ENCODE measurements around the gene GRIK4. TPM values are rescaled to one million over a fixed set of nuclear protein-coding genes. Genes with fewer than 3 reads are reported as not detected.

The GRIK4 gene
- total RNA-seq, 1 experiment from 2014 or later = not detected

- no peaks in the 10 kb centered on the region for H3K9me2 ChIP-seq (replicated peaks; ENCODE audit: low read length)
- H3K4me1 ChIP-seq (ENCODE audit: insufficient read depth, low read length) = no peaks in the 10 kb centered on the region
- no peak for DNase-seq
- no peak overlapping the region for H3K27ac ChIP-seq (ENCODE audit: low read length)
- H3K9ac ChIP-seq (ENCODE audit: low read length) = no peak overlapping the region
- ChIA-PET CTCF (no interaction called here), POLR2A (ENCODE audit: unreplicated experiment) (no interaction called here)
- no peaks in the 10 kb centered on the region for H3K36me3 ChIP-seq (ENCODE audit: low read depth, low read length)
- ATAC-seq = no peak
- H4K20me1 ChIP-seq (ENCODE audit: low read length) = no peaks in the 10 kb centered on the region
- BruUV-seq (replicated peaks) = no TSS peak
- TF ChIP-seq, protein P1, sequence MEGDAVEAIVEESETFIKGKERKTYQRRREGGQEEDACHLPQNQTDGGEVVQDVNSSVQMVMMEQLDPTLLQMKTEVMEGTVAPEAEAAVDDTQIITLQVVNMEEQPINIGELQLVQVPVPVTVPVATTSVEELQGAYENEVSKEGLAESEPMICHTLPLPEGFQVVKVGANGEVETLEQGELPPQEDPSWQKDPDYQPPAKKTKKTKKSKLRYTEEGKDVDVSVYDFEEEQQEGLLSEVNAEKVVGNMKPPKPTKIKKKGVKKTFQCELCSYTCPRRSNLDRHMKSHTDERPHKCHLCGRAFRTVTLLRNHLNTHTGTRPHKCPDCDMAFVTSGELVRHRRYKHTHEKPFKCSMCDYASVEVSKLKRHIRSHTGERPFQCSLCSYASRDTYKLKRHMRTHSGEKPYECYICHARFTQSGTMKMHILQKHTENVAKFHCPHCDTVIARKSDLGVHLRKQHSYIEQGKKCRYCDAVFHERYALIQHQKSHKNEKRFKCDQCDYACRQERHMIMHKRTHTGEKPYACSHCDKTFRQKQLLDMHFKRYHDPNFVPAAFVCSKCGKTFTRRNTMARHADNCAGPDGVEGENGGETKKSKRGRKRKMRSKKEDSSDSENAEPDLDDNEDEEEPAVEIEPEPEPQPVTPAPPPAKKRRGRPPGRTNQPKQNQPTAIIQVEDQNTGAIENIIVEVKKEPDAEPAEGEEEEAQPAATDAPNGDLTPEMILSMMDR (conservative IDR thresholded peaks at IDR 0.05; ENCODE audit: low read depth, low read length) = no peak
- no peak for TF ChIP-seq EZH2 (IDR thresholded peaks at IDR 0.05; ENCODE audit: low read length, unreplicated experiment)
- no peak for TF ChIP-seq EZH2phosphoT487 (IDR thresholded peaks at IDR 0.05; ENCODE audit: borderline replicate concordance, low read length)
- no peaks in the 10 kb centered on the region for H3K9me3 ChIP-seq (ENCODE audit: low read length)
- H3K4me3 ChIP-seq (ENCODE audit: low read length) = no peak overlapping the region
- intact Hi-C loops (cut with micrococcal nuclease) = no loop called here
- H3F3A ChIP-seq (ENCODE audit: low read length, unreplicated experiment) = no peaks in the 10 kb centered on the region
- no peak overlapping the region for H2AFZ ChIP-seq (ENCODE audit: low read length)
- no peaks in the 10 kb centered on the region for H3K79me2 ChIP-seq (ENCODE audit: low read length)
- H3K4me2 ChIP-seq (ENCODE audit: low read length) = no peak overlapping the region
- H3K27me3 ChIP-seq (ENCODE audit: low read length) = peaks cover 86% of the 10 kb centered on the region
These were observed 329.5 kb downstream of the GRIK4 start for GRCh38 chr11:120841074-120841473.

GRCh38 chr11:120842195-120842594, 330.6 kb downstream of the GRIK4 start:
- no peak for ATAC-seq

GRCh38 chr11:120853435-120853834, 341.9 kb downstream of the GRIK4 start:
- H3K27ac ChIP-seq (ENCODE audit: low read length) = no peak overlapping the region
- no peaks in the 10 kb centered on the region for H3K9me2 ChIP-seq (replicated peaks; ENCODE audit: low read length)
- no peak overlapping the region for H3K9ac ChIP-seq (ENCODE audit: low read length)
- H4K20me1 ChIP-seq (ENCODE audit: low read length) = no peaks in the 10 kb centered on the region
- no peaks in the 10 kb centered on the region for H3K9me3 ChIP-seq (ENCODE audit: low read length)
- H3K4me2 ChIP-seq (ENCODE audit: low read length) = no peak overlapping the region
- DNase-seq = no peak
- no peak overlapping the region for H3K4me3 ChIP-seq (ENCODE audit: low read length)
- no peak for ATAC-seq
- TF ChIP-seq EZH2phosphoT487 (IDR thresholded peaks at IDR 0.05; ENCODE audit: borderline replicate concordance, low read length) = no peak
- TF ChIP-seq, protein P1 (conservative IDR thresholded peaks at IDR 0.05; ENCODE audit: low read depth, low read length) = no peak
- no peak for TF ChIP-seq EZH2 (IDR thresholded peaks at IDR 0.05; ENCODE audit: low read length, unreplicated experiment)
- H3K27me3 ChIP-seq (ENCODE audit: low read length) = peaks cover 77% of the 10 kb centered on the region
- no peaks in the 10 kb centered on the region for H3K36me3 ChIP-seq (ENCODE audit: low read depth, low read length)
- no peaks in the 10 kb centered on the region for H3K79me2 ChIP-seq (ENCODE audit: low read length)
- ChIA-PET CTCF (no interaction called here), POLR2A (ENCODE audit: unreplicated experiment) (no interaction called here)
- H3F3A ChIP-seq (ENCODE audit: low read length, unreplicated experiment) = no peaks in the 10 kb centered on the region
- BruUV-seq (replicated peaks) = no TSS peak
- H3K4me1 ChIP-seq (ENCODE audit: insufficient read depth, low read length) = no peaks in the 10 kb centered on the region
- intact Hi-C loops (cut with micrococcal nuclease) = no loop called here
- H2AFZ ChIP-seq (ENCODE audit: low read length) = no peak overlapping the region

More at GRCh38 chr11:120842195-120842594, 330.6 kb downstream of the GRIK4 start:
- POLR2A ChIA-PET (ENCODE audit: unreplicated experiment) = no interaction called here
- Histone ChIP-seq H3K9me3 (ENCODE audit: low read length) (no peaks in the 10 kb centered on the region), H3F3A (ENCODE audit: low read length, unreplicated experiment) (no peaks in the 10 kb centered on the region), H4K20me1 (ENCODE audit: low read length) (no peaks in the 10 kb centered on the region), H3K4me1 (ENCODE audit: insufficient read depth, low read length) (no peaks in the 10 kb centered on the region), H3K27me3 (ENCODE audit: low read length) (peaks cover 85% of the 10 kb centered on the region), H2AFZ (ENCODE audit: low read length) (no peak overlapping the region), H3K4me3 (ENCODE audit: low read length) (no peak overlapping the region), H3K9ac (ENCODE audit: low read length) (no peak overlapping the region), H3K4me2 (ENCODE audit: low read length) (no peak overlapping the region), H3K79me2 (ENCODE audit: low read length) (no peaks in the 10 kb centered on the region), H3K36me3 (ENCODE audit: low read depth, low read length) (no peaks in the 10 kb centered on the region), H3K27ac (ENCODE audit: low read length) (no peak overlapping the region), H3K9me2 (replicated peaks; ENCODE audit: low read length) (no peaks in the 10 kb centered on the region)
- CTCF ChIA-PET = interaction anchor here (0.6 kb wide), 1 partner anchor 250 kb away, joined by 5 read pairs; no protein-coding TSS in a partner anchor
- intact Hi-C loops (cut with micrococcal nuclease) = no loop called here
- no TSS peak for BruUV-seq (replicated peaks)
- DNase-seq = no peak
- TF ChIP-seq, protein P1 (conservative IDR thresholded peaks at IDR 0.05; ENCODE audit: low read depth, low read length) = no peak
- TF ChIP-seq EZH2phosphoT487 (IDR thresholded peaks at IDR 0.05; ENCODE audit: borderline replicate concordance, low read length) = no peak
- no peak for TF ChIP-seq EZH2 (IDR thresholded peaks at IDR 0.05; ENCODE audit: low read length, unreplicated experiment)

Data from PC-3 (cell line).